Gastrocnemius medialis (tissue), 4 donors: ENCODE results near the gene ATP7B.

Experiments used
- CTCF ChIP-seq, 5 experiments: fragments of 450-650 bp in 3 of 5; fragments of 200-600 bp in 2 of 5; sonication (generic) in 2 of 5; IDR thresholded peaks in 4 of 5; conservative IDR thresholded peaks in 1 of 5; 1 replicate in 4 of 5; 2 replicates in 1 of 5; pipeline ENCODE4 v1.5.1; 2016 to 2019; ENCODE audit warnings: antibody characterized with exemption in 5 of 5, mild to moderate bottlenecking in 3 of 5, moderate library complexity in 3 of 5
- POLR2A ChIP-seq, 2 donors: fragments of 450-650 bp; IDR thresholded peaks; one replicate each; pipeline ENCODE4 v1.6.1; 2017; ENCODE audit warnings: antibody characterized with exemption in 2 of 2, mild to moderate bottlenecking in 2 of 2, moderate library complexity in 2 of 2

- TF ChIP-seq CTCF (IDR thresholded peaks at IDR 0.05 in 4 of 5, conservative IDR thresholded peaks at IDR 0.05 in 1 of 5) (no peak), POLR2A (IDR thresholded peaks at IDR 0.05) (no peak)
Measured at GRCh38 chr13:51976890-51977289, 34.4 kb downstream of the ATP7B start.
